Activated CD8-positive, alpha-beta T cell treated with anti-CD3 and anti-CD28 coated beads for 36 hours (primary cell): Measurements from ENCODE around the gene RANBP10. TPM values are rescaled to one million over a fixed set of nuclear protein-coding genes. Genes with fewer than 3 reads are reported as not detected.

ENCODE experiments used
- ATAC-seq: fragments of 200-7000 bp; cut with Tn5 transposase; one replicate; pipeline ENCODE4 v1.10.0; 2021; ENCODE audit warnings: mild to moderate bottlenecking, moderate library complexity
- CTCF ChIA-PET: fragments of 350-600 bp; sonication (Branson Sonifier 250); formaldehyde crosslinking; loops from one replicate; lab custom pipeline; 2021; ENCODE audit warnings: antibody characterized with exemption; lab: Charles Lee
- POLR2A ChIA-PET: fragments of 350-600 bp; sonication (Branson Sonifier 250); formaldehyde crosslinking; loops from one replicate; lab custom pipeline; 2021; ENCODE audit warnings: antibody characterized with exemption; lab: Charles Lee
- DNase-seq: peaks from one replicate; pipeline ENCODE4 v3.0.0-alpha.2; 2020
- H3K27ac Mint-ChIP-seq: one replicate; pipeline ENCODE4 v1.8.0; 2021; ENCODE audit warnings: mild to moderate bottlenecking, mixed read lengths
- H3K27me3 Mint-ChIP-seq: one replicate; pipeline ENCODE4 v1.8.0; 2021; ENCODE audit warnings: mixed read lengths
- H3K36me3 Mint-ChIP-seq: one replicate; pipeline ENCODE4 v1.8.0; 2021; ENCODE audit warnings: low read depth, mixed read lengths
- H3K4me1 Mint-ChIP-seq: one replicate; pipeline ENCODE4 v1.8.0; 2021; ENCODE audit warnings: low read depth, mixed read lengths
- H3K4me3 Mint-ChIP-seq: one replicate; pipeline ENCODE4 v1.8.0; 2021; ENCODE audit warnings: mild to moderate bottlenecking, moderate library complexity, mixed read lengths
- H3K9me3 Mint-ChIP-seq: one replicate; pipeline ENCODE4 v1.8.0; 2021; ENCODE audit warnings: mixed read lengths
- CTCF ChIP-seq: fragments of 200-600 bp; IDR thresholded peaks from one replicate; pipeline ENCODE4 v1.8.0; 2022; ENCODE audit warnings: antibody characterized with exemption, mild to moderate bottlenecking
- intact Hi-C: fragments of 100-400 bp; cut with micrococcal nuclease; formaldehyde crosslinking; loops from one replicate; pipeline ENCODE4 v1.10.0; 2022
- total RNA-seq, 2 experiments: library from RNA; stranded (reverse); gene quantifications; one replicate each; pipeline ENCODE4 v1.2.3, GENCODE V29; 2021

The RANBP10 gene
- total RNA-seq, 2 experiments from 2014 or later: 15.9 to 18.9 TPM

GRCh38 chr16:67677712-67678111 is 128.6 kb downstream of the RANBP10 start:
- ChIA-PET CTCF (no interaction called here), POLR2A (no interaction called here)
- ATAC-seq: no peak
- no peak overlapping the region for H3K27ac Mint-ChIP-seq
- no peaks in the 10 kb centered on the region for H3K36me3 Mint-ChIP-seq
- TF ChIP-seq CTCF: no peak
- no peaks in the 10 kb centered on the region for H3K27me3 Mint-ChIP-seq
- H3K4me3 Mint-ChIP-seq: no peak overlapping the region
- no peaks in the 10 kb centered on the region for H3K9me3 Mint-ChIP-seq
- no peak for DNase-seq
- intact Hi-C loops: no loop called here
- no peaks in the 10 kb centered on the region for H3K4me1 Mint-ChIP-seq

- ChIA-PET POLR2A (interaction anchor here (0.6 kb wide), 1 partner anchor 124 kb away, joined by 3 read pairs; no protein-coding TSS in a partner anchor), CTCF (interaction anchor here (1.0 kb wide), 1 partner anchor 14 kb away, joined by 3 read pairs; no protein-coding TSS in a partner anchor)
- Mint-ChIP-seq H3K4me3 (no peak overlapping the region), H3K4me1 (no peaks in the 10 kb centered on the region), H3K27ac (no peak overlapping the region), H3K36me3 (no peaks in the 10 kb centered on the region), H3K27me3 (no peaks in the 10 kb centered on the region), H3K9me3 (no peaks in the 10 kb centered on the region)
- no peak for DNase-seq
- no peak for TF ChIP-seq CTCF
- no peak for ATAC-seq
- intact Hi-C loops: no loop called here
Observed at GRCh38 chr16:67676939-67677338, 129.4 kb downstream of the RANBP10 start.

GRCh38 chr16:67676516-67676915 is 129.8 kb downstream of the RANBP10 start:
- TF ChIP-seq CTCF: no peak
- ChIA-PET POLR2A (interaction anchor here (0.6 kb wide), 1 partner anchor 124 kb away, joined by 3 read pairs; no protein-coding TSS in a partner anchor), CTCF (interaction anchor here (1.0 kb wide), 1 partner anchor 14 kb away, joined by 3 read pairs; no protein-coding TSS in a partner anchor)
- Mint-ChIP-seq H3K27me3 (no peaks in the 10 kb centered on the region), H3K4me3 (no peak overlapping the region), H3K4me1 (no peaks in the 10 kb centered on the region), H3K36me3 (no peaks in the 10 kb centered on the region), H3K27ac (no peak overlapping the region), H3K9me3 (no peaks in the 10 kb centered on the region)
- ATAC-seq (no peak), DNase-seq (no peak)
- intact Hi-C loops: no loop called here

GRCh38 chr16:67675999-67676398 is 130.4 kb downstream of the RANBP10 start:
- DNase-seq (no peak), ATAC-seq (no peak)
- Mint-ChIP-seq H3K4me1 (no peaks in the 10 kb centered on the region), H3K27ac (no peak overlapping the region), H3K9me3 (no peaks in the 10 kb centered on the region), H3K4me3 (no peak overlapping the region), H3K36me3 (no peaks in the 10 kb centered on the region), H3K27me3 (no peaks in the 10 kb centered on the region)
- ChIA-PET CTCF (no interaction called here), POLR2A (no interaction called here)
- intact Hi-C loops: no loop called here
- TF ChIP-seq CTCF: no peak

GRCh38 chr16:67675579-67675935 is 130.8 kb downstream of the RANBP10 start:
- H3K36me3 Mint-ChIP-seq: no peaks in the 10 kb centered on the region
- ChIA-PET POLR2A (no interaction called here), CTCF (interaction anchor here (1.7 to 2.4 kb wide), 2 partner anchors 12 to 155 kb away, joined by 7 to 9 read pairs; no protein-coding TSS in a partner anchor)
- DNase-seq: no peak
- no peak overlapping the region for H3K27ac Mint-ChIP-seq
- no peaks in the 10 kb centered on the region for H3K9me3 Mint-ChIP-seq
- no peak for ATAC-seq
- intact Hi-C loops: no loop called here
- no peaks in the 10 kb centered on the region for H3K27me3 Mint-ChIP-seq
- no peak for TF ChIP-seq CTCF
- no peak overlapping the region for H3K4me3 Mint-ChIP-seq
- H3K4me1 Mint-ChIP-seq: no peaks in the 10 kb centered on the region
